ENCODE data around the gene PLA2G2A. TPM values are rescaled to one million over a fixed set of nuclear protein-coding genes. Genes with fewer than 3 reads are reported as not detected.

Gene PLA2G2A
- total RNA-seq: not detected in 2 replicates

GRCh38 chr1:19979494-19979977 is at the start of gene PLA2G2A:
PLA2G2A (minus strand) TSS chr1:19979618; CDS start chr1:19978773, 845 bp downstream.

Other genes with a start within 250 kb of the PLA2G2A start
- 10.2 and 10.5 TPM in 2 replicates for gene TMCO4, start 179.7 kb downstream of the PLA2G2A start, total RNA-seq
- gene RNF186, start 164.3 kb downstream of the PLA2G2A start, total RNA-seq: not detected in 2 replicates
- gene OTUD3, start 97.2 kb downstream of the PLA2G2A start, total RNA-seq: 1.5 and 1.6 TPM in 2 replicates
- gene PLA2G2E, start 56.0 kb downstream of the PLA2G2A start, total RNA-seq: not detected in 2 replicates
- gene PLA2G5, start 90.6 kb upstream of the PLA2G2A start, total RNA-seq: not detected in 2 replicates
- not detected in 2 replicates for gene PLA2G2D, start 139.9 kb upstream of the PLA2G2A start, total RNA-seq
- gene PLA2G2F, start 159.7 kb upstream of the PLA2G2A start, total RNA-seq: not detected in 2 replicates
- gene UBXN10, start 206.5 kb upstream of the PLA2G2A start, total RNA-seq: 0.04 and 0.16 TPM in 2 replicates
- gene PLA2G2C, start 206.9 kb upstream of the PLA2G2A start, total RNA-seq: not detected in 2 replicates